Testis (tissue), 2 donors: ENCODE data around the gene OAS2.

ENCODE experiments used
- CTCF ChIP-seq, 3 experiments: fragments of 450-650 bp in 2 of 3; fragments of 200-600 bp in 1 of 3; sonication (generic) in 1 of 3; IDR thresholded peaks; one replicate each; pipeline ENCODE4 v1.5.1; 2016 to 2019; ENCODE audit warnings: antibody characterized with exemption in 3 of 3, mild to moderate bottlenecking in 2 of 3, moderate library complexity in 1 of 3
- POLR2A ChIP-seq: fragments of 450-650 bp; IDR thresholded peaks from one replicate; pipeline ENCODE4 v1.6.1; 2017; ENCODE audit warnings: antibody characterized with exemption, mild to moderate bottlenecking, moderate library complexity

- TF ChIP-seq POLR2A (no peak), CTCF (IDR thresholded peaks at IDR 0.05) (no peak)
Measured at GRCh38 chr12:112961536-112961935, 16.8 kb upstream of the OAS2 start.
